HG02610 (cell line): ENCODE results near the gene CACNA1B.
"Not testable (repeated sequence)": the region's sequence is repeated elsewhere in the genome, so short reads cannot be mapped to it uniquely, and the experiment has no call there.

Experiments
- ATAC-seq: cut with Tn5 transposase; IDR thresholded peaks from one replicate; pipeline ENCODE4 v1.9.1; 2021; ENCODE audit warnings: mild to moderate bottlenecking, moderate library complexity; ENCODE audit not compliant: unreplicated experiment

CACNA1B gene

DNA sequence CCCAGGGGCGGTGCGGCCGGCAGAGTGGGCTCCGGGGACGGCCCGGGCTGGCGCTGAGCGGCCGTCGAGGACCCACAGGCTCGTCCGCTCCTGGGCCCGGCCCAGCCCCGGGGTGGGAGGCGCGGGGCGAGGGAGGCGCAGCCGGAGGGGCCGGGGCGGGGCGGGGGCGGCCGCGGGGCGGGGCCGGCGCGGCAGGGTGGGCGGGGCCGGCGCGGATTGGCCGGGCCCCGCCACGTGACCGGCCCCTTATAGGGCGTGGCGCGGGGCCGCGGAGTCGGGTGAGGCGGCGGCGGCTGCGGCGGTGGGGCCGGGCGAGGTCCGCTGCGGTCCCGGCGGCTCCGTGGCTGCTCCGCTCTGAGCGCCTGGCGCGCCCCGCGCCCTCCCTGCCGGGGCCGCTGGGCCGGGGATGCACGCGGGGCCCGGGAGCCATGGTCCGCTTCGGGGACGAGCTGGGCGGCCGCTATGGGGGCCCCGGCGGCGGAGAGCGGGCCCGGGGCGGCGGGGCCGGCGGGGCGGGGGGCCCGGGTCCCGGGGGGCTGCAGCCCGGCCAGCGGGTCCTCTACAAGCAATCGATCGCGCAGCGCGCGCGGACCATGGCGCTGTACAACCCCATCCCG is at the start of gene CACNA1B:
Gene CACNA1B (plus strand): TSS at position 277 of the 617 bp plus-strand sequence. CDS start 152 bp downstream, at position 429.
- ATAC-seq = not testable (repeated sequence)

DNA sequence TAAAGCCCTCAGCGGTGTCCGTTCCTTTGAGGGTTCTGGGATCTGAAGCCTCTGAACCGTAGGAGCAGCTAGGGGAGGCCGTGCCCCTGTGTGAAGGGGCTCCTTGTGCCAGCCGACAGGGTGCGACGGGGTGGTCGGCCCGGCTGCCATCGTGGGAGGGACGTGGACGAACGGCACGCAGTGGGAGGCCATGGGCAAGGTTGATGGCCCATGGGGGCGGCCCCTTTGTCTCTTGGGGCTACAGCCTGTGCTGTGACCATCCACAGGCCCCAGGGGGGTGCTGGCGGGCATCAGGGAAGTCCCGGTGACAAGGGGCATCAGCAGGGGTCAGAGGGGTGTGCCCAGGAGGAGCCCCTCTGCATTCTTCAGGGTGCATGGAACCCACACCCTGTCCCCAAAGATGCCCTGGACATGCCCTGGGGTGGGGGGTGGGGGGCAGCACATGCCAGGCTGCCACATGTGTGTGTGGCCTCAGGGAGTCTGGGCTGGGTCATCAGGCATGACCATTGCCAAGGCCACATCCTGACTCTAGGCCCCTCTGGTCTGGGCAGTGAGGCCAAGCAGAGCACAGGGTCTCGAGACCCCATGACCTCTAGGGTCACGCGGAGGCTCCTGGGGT is 49.6 kb upstream of the CACNA1B start:
- no peak for ATAC-seq

DNA sequence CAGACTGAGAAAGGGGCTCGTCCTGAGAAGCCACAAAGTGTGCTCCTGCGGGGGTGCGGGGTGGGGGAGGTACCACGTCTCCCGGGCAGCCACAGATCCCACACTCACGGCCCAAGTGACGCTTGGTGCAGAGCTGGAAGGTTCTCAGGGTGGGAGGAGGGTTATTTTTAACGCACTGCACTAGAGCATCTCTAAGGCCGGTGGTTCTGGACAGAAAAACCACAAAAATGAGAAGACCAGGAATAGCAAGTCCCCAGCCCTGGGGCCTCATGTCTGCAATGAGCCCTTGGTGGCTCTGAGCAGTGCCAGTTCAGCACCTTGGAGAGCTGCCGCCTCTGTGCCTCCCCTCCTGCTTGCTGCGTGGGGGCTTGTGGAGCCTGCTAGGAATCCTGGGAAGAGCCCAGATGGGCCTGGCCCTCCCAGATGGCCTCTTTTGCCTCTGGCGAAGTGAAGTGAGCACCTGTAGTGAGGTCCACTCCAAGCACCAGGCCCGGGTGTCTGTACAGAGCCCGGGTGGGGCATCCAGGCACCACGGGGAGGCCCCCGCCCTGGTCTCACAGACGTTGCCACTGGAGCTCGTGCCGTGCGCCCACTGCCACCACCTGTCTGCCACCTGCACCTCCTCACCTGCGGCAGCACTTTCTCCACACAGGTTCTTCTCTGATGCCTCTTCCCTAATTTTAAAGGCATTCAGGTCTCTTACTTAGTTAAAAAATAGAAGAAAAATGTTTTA is 48.9 kb upstream of the CACNA1B start:
- ATAC-seq = no peak

- no peak for ATAC-seq
Measured at GRCh38 chr9:137829260-137829996, 48.2 kb upstream of the CACNA1B start.

DNA sequence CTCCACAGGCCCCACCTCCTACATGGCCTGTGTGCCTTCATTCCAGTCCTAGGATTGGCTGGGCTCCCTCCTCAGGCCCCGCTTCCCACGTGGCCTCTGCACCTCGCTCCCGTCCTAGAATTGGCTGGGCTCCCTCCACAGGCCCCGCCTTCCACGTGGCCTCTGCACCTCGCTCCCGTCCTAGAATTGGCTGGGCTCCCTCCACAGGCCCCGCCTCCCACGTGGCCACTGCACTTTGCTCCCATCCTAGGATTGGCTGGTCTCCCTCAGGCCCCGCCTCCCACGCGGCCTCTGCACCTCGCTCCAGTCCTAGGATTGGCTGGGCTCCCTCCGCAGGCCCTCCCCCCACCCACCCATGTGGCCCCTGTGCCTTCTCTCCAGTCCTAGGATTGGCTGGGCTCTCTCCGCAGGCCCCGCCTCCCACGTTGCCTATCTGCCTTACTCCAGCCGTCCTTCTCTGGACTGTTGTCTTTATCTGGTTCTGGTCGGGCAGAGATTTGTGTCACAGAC is 45.3 kb upstream of the CACNA1B start:
- ATAC-seq = no peak

GRCh38 chr9:137832830-137833590 is 44.6 kb upstream of the CACNA1B start:
- ATAC-seq = no peak

DNA sequence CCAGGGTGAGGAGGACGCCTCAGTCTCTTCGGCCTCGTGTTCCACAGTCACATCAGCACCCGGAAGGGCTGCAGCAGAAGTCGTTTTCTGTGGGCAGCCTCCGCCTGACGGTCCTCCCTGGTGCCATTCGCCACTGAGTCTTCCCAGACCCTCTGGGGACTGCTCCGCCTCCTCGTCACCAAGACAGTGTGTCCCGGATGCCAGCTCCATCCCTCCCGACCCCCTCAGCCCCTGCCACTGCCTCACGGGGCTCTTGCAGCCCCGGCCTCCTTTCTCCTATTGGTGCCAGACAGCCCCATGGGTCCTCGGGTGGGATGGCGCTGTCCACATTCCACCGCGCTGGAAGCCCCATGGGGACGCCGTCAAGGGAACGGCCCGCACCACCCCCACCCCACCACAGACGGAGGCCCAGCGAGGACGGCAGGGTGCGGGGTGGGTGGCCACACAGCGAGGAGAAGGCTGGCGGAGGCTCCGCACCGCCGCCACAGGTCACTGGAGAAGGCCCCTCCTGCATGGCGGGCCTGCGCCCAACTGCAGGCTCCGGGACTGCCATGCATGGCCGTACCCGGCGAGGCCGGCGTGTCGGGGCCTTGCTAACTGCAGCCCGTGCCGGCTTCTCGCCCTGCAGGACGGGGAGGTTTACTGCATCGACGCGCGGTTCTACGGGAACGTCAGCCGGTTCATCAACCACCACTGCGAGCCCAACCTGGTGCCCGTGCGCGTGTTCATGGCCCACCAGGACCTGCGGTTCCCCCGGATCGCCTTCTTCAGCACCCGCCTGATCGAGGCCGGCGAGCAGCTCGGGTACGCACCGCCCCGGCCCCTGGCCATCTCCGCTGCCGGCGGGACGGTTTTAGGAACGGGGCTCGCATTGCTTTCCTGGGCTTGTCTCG is 43.6 kb upstream of the CACNA1B start:
- ATAC-seq = no peak

DNA sequence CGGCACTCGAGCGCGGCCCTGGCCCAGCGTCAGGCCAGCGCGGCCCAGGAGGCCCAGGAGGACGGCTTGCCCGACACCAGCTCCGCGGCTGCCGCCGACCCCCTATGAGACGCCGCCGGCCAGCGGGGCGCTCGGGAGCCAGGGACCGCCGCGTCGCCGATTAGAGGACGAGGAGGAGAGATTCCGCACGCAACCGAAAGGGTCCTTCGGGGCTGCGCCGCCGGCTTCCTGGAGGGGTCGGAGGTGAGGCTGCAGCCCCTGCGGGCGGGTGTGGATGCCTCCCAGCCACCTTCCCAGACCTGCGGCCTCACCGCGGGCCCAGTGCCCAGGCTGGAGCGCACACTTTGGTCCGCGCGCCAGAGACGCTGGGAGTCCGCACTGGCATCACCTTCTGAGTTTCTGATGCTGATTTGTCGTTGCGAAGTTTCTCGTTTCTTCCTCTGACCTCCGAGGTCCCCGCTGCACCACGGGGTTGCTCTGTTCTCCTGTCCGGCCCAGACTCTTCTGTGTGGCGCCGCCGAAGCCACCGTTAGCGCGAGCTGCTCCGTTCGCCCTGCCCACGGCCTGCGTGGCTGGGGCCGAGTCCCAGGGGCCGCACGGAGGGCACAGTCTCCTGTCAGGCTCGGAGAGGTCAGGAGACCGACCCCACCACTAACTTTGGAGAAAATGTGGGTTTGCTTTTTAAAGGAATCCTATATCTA is 42.6 kb upstream of the CACNA1B start:
- no peak for ATAC-seq

GRCh38 chr9:137836151-137836830 is 41.3 kb upstream of the CACNA1B start:
- ATAC-seq = no peak

DNA sequence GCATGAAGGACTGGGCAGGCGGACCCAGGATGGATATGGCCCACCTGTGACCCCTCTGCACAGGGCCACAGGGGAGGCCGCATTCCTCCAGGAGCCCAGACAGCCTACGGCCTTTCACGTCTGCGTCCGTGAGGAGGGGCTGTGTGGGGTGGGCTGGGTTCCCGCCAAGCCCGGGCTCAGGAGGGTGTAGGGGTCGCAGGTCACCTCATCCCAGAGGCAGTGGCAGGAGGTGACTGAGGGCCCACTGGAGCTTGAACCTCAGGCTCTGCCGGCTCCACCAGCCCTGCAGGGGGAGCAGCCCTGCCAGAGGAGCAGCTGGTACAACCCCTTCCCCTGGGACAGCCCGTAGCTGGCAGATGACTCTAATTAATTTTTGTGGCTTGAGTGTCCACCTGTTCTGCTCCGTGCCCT is 40.7 kb upstream of the CACNA1B start:
- no peak for ATAC-seq

GRCh38 chr9:137837345-137838278 is 40.0 kb upstream of the CACNA1B start:
- no peak for ATAC-seq

- ATAC-seq = no peak
Measured at GRCh38 chr9:137838576-137838975, 39.0 kb upstream of the CACNA1B start.

GRCh38 chr9:137843355-137843754 is 34.2 kb upstream of the CACNA1B start:
- ATAC-seq = no peak

GRCh38 chr9:137851516-137852267 is 25.9 kb upstream of the CACNA1B start:
- no peak for ATAC-seq

- no peak for ATAC-seq
Measured at GRCh38 chr9:137853392-137853995, 24.1 kb upstream of the CACNA1B start.

DNA sequence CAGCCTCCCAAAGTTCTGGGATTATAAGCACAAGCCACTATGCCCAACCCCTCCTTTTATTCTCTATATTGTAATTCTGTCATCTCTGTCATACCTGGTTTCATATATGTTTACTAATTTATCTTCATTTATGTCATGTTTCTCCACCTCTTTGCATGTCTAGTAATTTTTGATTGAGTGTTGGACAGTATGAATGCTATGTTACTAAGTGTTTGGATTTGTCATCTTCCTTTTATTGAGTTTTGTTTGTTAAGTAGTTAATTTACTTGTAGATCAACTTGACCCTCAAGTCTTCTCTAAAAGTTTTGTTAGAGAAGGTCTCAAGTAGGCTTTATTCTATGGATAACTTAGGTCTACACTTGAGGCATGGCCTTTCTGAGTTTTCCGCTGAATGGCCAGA is 17.2 kb upstream of the CACNA1B start:
- ATAC-seq = no peak
